Neuron (in vitro differentiated cells): ENCODE results near the gene FITM1.

Experiments used
- H2AFZ ChIP-seq: one replicate; pipeline ENCODE4 v1.6.1; 2013; ENCODE audit warnings: low read depth, mild to moderate bottlenecking, inconsistent platforms, low read length, moderate library complexity
- H3K27me3 ChIP-seq: one replicate; pipeline ENCODE4 v1.6.1; 2013; ENCODE audit warnings: low read length; ENCODE audit not compliant: insufficient read depth
- H3K36me3 ChIP-seq: one replicate; pipeline ENCODE4 v1.6.1; 2013; ENCODE audit warnings: low read length; ENCODE audit not compliant: insufficient read depth
- H3K4me1 ChIP-seq: one replicate; pipeline ENCODE4 v1.6.1; 2013; ENCODE audit warnings: low read length; ENCODE audit not compliant: insufficient read depth
- H3K4me3 ChIP-seq: 2 replicates; pipeline ENCODE4 v1.5.1; 2013; ENCODE audit warnings: mild to moderate bottlenecking, low read length, moderate library complexity
- H3K9me3 ChIP-seq: one replicate; pipeline ENCODE4 v1.6.1; 2013; ENCODE audit warnings: low read length

Gene FITM1

GRCh38 chr14:24132061-24132685, 1.7 kb downstream of the FITM1 start:
- no peak overlapping the region for H2AFZ ChIP-seq
- H3K4me3 ChIP-seq, result no peak overlapping the region
- H3K9me3 ChIP-seq, result no peaks in the 10 kb centered on the region
- peaks cover 7% of the 10 kb centered on the region for H3K4me1 ChIP-seq
- H3K27me3 ChIP-seq, result no peaks in the 10 kb centered on the region
- H3K36me3 ChIP-seq, result no peaks in the 10 kb centered on the region

GRCh38 chr14:24132976-24133375, 2.5 kb downstream of the FITM1 start:
- Histone ChIP-seq H2AFZ (no peak overlapping the region), H3K4me1 (peaks cover 7% of the 10 kb centered on the region), H3K4me3 (no peak overlapping the region), H3K9me3 (no peaks in the 10 kb centered on the region), H3K36me3 (peaks cover 4% of the 10 kb centered on the region), H3K27me3 (no peaks in the 10 kb centered on the region)

- no peaks in the 10 kb centered on the region for H3K9me3 ChIP-seq
- H3K4me3 ChIP-seq, result no peak overlapping the region
- no peaks in the 10 kb centered on the region for H3K27me3 ChIP-seq
- H3K36me3 ChIP-seq, result peaks cover 11% of the 10 kb centered on the region
- H2AFZ ChIP-seq, result no peak overlapping the region
- H3K4me1 ChIP-seq, result peaks cover 7% of the 10 kb centered on the region
Observed at GRCh38 chr14:24133735-24134134, 3.3 kb downstream of the FITM1 start.

- H3K4me3 ChIP-seq, result peak overlapping the region; percentile 75
- H2AFZ ChIP-seq, result peak overlapping the region; percentile 78
- H3K4me1 ChIP-seq, result peaks cover 15% of the 10 kb centered on the region
- H3K36me3 ChIP-seq, result peaks cover 19% of the 10 kb centered on the region
- H3K27me3 ChIP-seq, result no peaks in the 10 kb centered on the region
- H3K9me3 ChIP-seq, result no peaks in the 10 kb centered on the region
Observed at GRCh38 chr14:24135584-24135833, 5.0 kb downstream of the FITM1 start.

GRCh38 chr14:24135834-24136683, 5.6 kb downstream of the FITM1 start, which contains the start of gene PSME1:
TSS of gene PSME1 (plus strand) at chr14:24136194. CDS start at chr14:24136263, 69 bp downstream.
- Histone ChIP-seq H3K4me1 (peaks cover 15% of the 10 kb centered on the region), H3K27me3 (no peaks in the 10 kb centered on the region), H3K9me3 (no peaks in the 10 kb centered on the region), H3K4me3 (peak within 1 kb of the TSS; percentile 75), H3K36me3 (peaks cover 19% of the 10 kb centered on the region), H2AFZ (peak within 1 kb of the TSS; percentile 78)

- Histone ChIP-seq H3K36me3 (peaks cover 19% of the 10 kb centered on the region), H3K4me3 (peak overlapping the region; percentile 75), H3K27me3 (no peaks in the 10 kb centered on the region), H3K9me3 (no peaks in the 10 kb centered on the region), H2AFZ (no peak overlapping the region), H3K4me1 (peaks cover 15% of the 10 kb centered on the region)
Observed at GRCh38 chr14:24136684-24137528, 6.4 kb downstream of the FITM1 start.

GRCh38 chr14:24137529-24138395, 7.3 kb downstream of the FITM1 start:
- Histone ChIP-seq H3K27me3 (no peaks in the 10 kb centered on the region), H3K36me3 (peaks cover 19% of the 10 kb centered on the region), H3K4me3 (no peak overlapping the region), H2AFZ (no peak overlapping the region), H3K9me3 (no peaks in the 10 kb centered on the region), H3K4me1 (peaks cover 18% of the 10 kb centered on the region)

- Histone ChIP-seq H2AFZ (no peak overlapping the region), H3K27me3 (no peaks in the 10 kb centered on the region), H3K4me3 (no peak overlapping the region), H3K4me1 (peaks cover 18% of the 10 kb centered on the region), H3K36me3 (peaks cover 22% of the 10 kb centered on the region), H3K9me3 (no peaks in the 10 kb centered on the region)
Observed at GRCh38 chr14:24138396-24139271, 8.2 kb downstream of the FITM1 start.

- Histone ChIP-seq H3K27me3 (no peaks in the 10 kb centered on the region), H3K4me3 (peak overlapping the region; percentile 63), H3K9me3 (no peaks in the 10 kb centered on the region), H3K4me1 (peaks cover 18% of the 10 kb centered on the region), H2AFZ (no peak overlapping the region), H3K36me3 (peaks cover 29% of the 10 kb centered on the region)
Observed at GRCh38 chr14:24139272-24139934, 8.9 kb downstream of the FITM1 start.

- no peaks in the 10 kb centered on the region for H3K9me3 ChIP-seq
- H3K27me3 ChIP-seq, result no peaks in the 10 kb centered on the region
- peak within 1 kb of the TSS; percentile 1 for H2AFZ ChIP-seq
- H3K4me3 ChIP-seq, result peak within 1 kb of the TSS; percentile 63
- peaks cover 28% of the 10 kb centered on the region for H3K4me1 ChIP-seq
- H3K36me3 ChIP-seq, result peaks cover 34% of the 10 kb centered on the region
Observed at GRCh38 chr14:24141097-24141880, 10.8 kb downstream of the FITM1 start, which contains the start of gene EMC9. TSS of gene EMC9 (minus strand) at chr14:24141591. CDS start at chr14:24141304, 287 bp downstream.

GRCh38 chr14:24143511-24143910, 13.1 kb downstream of the FITM1 start:
- H3K9me3 ChIP-seq, result no peaks in the 10 kb centered on the region
- H2AFZ ChIP-seq, result no peak overlapping the region
- H3K27me3 ChIP-seq, result no peaks in the 10 kb centered on the region
- H3K36me3 ChIP-seq, result peaks cover 28% of the 10 kb centered on the region
- peaks cover 30% of the 10 kb centered on the region for H3K4me1 ChIP-seq
- H3K4me3 ChIP-seq, result no peak overlapping the region
